H1 (cell line): Measurements from ENCODE around the gene DOCK11. TPM values are rescaled to one million over a fixed set of nuclear protein-coding genes. Genes with fewer than 3 reads are reported as not detected.

Source experiments
- CTCF ChIA-PET: fragments of 300-600 bp; sonication (Branson Sonifier 250); formaldehyde crosslinking; loops from one replicate; lab custom pipeline; 2021; ENCODE audit not compliant: partially characterized antibody; lab: Charles Lee
- POLR2A ChIA-PET: fragments of 300-600 bp; sonication (Branson Sonifier 250); formaldehyde crosslinking; loops from one replicate; lab custom pipeline; 2021; ENCODE audit warnings: inconsistent platforms; ENCODE audit not compliant: partially characterized antibody; lab: Charles Lee
- DNase-seq, 2 experiments: peaks; one replicate each; pipeline versions ENCODE4 v3.0.0 to v3.0.0-alpha.2; 2010 to 2022; ENCODE audit warnings: low spot score in 2 of 2, low read depth in 1 of 2, mixed read lengths in 1 of 2
- FAIRE-seq: peaks from 2 replicates; lab custom pipeline; 2011; peaks lifted over from hg19 to GRCh38; lab: Jason Lieb, UNC
- H2AFZ ChIP-seq: 2 replicates; pipeline ENCODE4 v1.8.1; 2012; ENCODE audit warnings: low read length, inconsistent platforms
- H2AK5ac ChIP-seq: 2 replicates; pipeline ENCODE4 v1.6.1; 2013; ENCODE audit warnings: low read depth, low read length
- H2BK120ac ChIP-seq: replicated peaks from 2 replicates; pipeline ENCODE3; 2013; ENCODE audit warnings: low read depth, low read length, inconsistent platforms
- H2BK12ac ChIP-seq: 2 replicates; pipeline ENCODE4 v1.6.1; 2013; ENCODE audit warnings: low read depth, low read length
- H2BK15ac ChIP-seq: 2 replicates; pipeline ENCODE4 v1.6.1; 2013; ENCODE audit warnings: low read length
- H2BK20ac ChIP-seq: 2 replicates; pipeline ENCODE4 v1.6.1; 2013; ENCODE audit warnings: low read length
- H2BK5ac ChIP-seq: 2 replicates; pipeline ENCODE4 v1.6.1; 2013; ENCODE audit warnings: low read depth, low read length
- H3K14ac ChIP-seq: 2 replicates; pipeline ENCODE4 v1.6.1; 2013; ENCODE audit warnings: inconsistent platforms; ENCODE audit not compliant: insufficient read length
- H3K18ac ChIP-seq: 2 replicates; pipeline ENCODE4 v1.6.1; 2013; ENCODE audit warnings: low read length; ENCODE audit errors: extremely low read depth
- H3K23ac ChIP-seq: 2 replicates; pipeline ENCODE4 v1.6.1; 2013; ENCODE audit warnings: inconsistent platforms; ENCODE audit not compliant: insufficient read length
- H3K23me2 ChIP-seq: 2 replicates; pipeline ENCODE4 v1.6.1; 2013; ENCODE audit warnings: low read depth, low read length
- H3K27ac ChIP-seq: 2 replicates; pipeline ENCODE4 v1.6.1; 2011; ENCODE audit warnings: low read depth, low read length, inconsistent platforms
- H3K27me3 ChIP-seq, 4 experiments: replicated peaks in 1 of 4; 1 replicate in 1 of 4; 2 replicates in 3 of 4; pipeline versions ENCODE4 v1.6.1 to v1.8.1; 2011 to 2013; ENCODE audit warnings: low read length in 3 of 4, mild to moderate bottlenecking in 3 of 4, inconsistent platforms in 2 of 4, mixed read lengths in 2 of 4, moderate library complexity in 1 of 4; ENCODE audit not compliant: control insufficient read depth in 3 of 4, insufficient read depth in 3 of 4; ENCODE audit errors: extremely low read depth in 1 of 4
- H3K36me3 ChIP-seq, 4 experiments: 2 replicates each; pipeline versions ENCODE4 v1.6.1 to v1.8.1; 2011 to 2013; ENCODE audit warnings: mild to moderate bottlenecking in 4 of 4, low read length in 3 of 4, moderate library complexity in 2 of 4, control low read depth in 1 of 4, inconsistent platforms in 1 of 4; ENCODE audit not compliant: insufficient read depth in 4 of 4, control insufficient read depth in 2 of 4
- H3K4ac ChIP-seq: replicated peaks from 2 replicates; pipeline ENCODE3; 2013; ENCODE audit warnings: low read length, low read depth, mixed read lengths, inconsistent platforms; ENCODE audit not compliant: insufficient read length
- H3K4me1 ChIP-seq, 4 experiments: replicated peaks in 1 of 4; 1 replicate in 1 of 4; 2 replicates in 3 of 4; pipeline versions ENCODE4 v1.6.1 to v1.8.1; 2011 to 2013; ENCODE audit warnings: low read length in 3 of 4, inconsistent platforms in 2 of 4, mixed read lengths in 1 of 4; ENCODE audit not compliant: insufficient read depth in 4 of 4, control insufficient read depth in 3 of 4
- H3K4me2 ChIP-seq, 2 experiments: 2 replicates each; pipeline versions ENCODE4 v1.6.1 to v1.8.1; 2011 to 2013; ENCODE audit warnings: low read depth in 2 of 2, low read length in 2 of 2, control low read depth in 1 of 2, inconsistent platforms in 1 of 2, mild to moderate bottlenecking in 1 of 2; ENCODE audit not compliant: insufficient read depth in 1 of 2
- H3K4me3 ChIP-seq, 4 experiments: fragments of 200-600, 300-600 bp in 1 of 4; sonication (generic), shearing (Covaris generic), sonication (Bioruptor Twin) in 1 of 4; 2 replicates each; pipeline versions ENCODE4 v1.5.1 to v1.8.1; 2011 to 2016; ENCODE audit warnings: low read length in 4 of 4, low read depth in 3 of 4, control low read depth in 2 of 4, inconsistent platforms in 2 of 4, mild to moderate bottlenecking in 2 of 4, mixed read lengths in 1 of 4, moderate library complexity in 1 of 4; ENCODE audit not compliant: insufficient read depth in 2 of 4; ENCODE audit errors: extremely low read depth in 1 of 4
- H3K56ac ChIP-seq: replicated peaks from 2 replicates; pipeline ENCODE3; 2013; ENCODE audit warnings: low read depth, mild to moderate bottlenecking, mixed read lengths, low read length, inconsistent platforms; ENCODE audit not compliant: insufficient read length
- H3K79me1 ChIP-seq: 2 replicates; pipeline ENCODE4 v1.6.1; 2013; ENCODE audit warnings: low read depth, low read length, control low read depth
- H3K79me2 ChIP-seq, 2 experiments: 2 replicates each; pipeline versions ENCODE4 v1.6.1 to v1.8.1; 2012 to 2013; ENCODE audit warnings: low read length in 2 of 2, mild to moderate bottlenecking in 2 of 2, inconsistent platforms in 1 of 2; ENCODE audit not compliant: insufficient read depth in 2 of 2, control insufficient read depth in 1 of 2
- H3K9ac ChIP-seq, 4 experiments: replicated peaks in 1 of 4; 1 replicate in 1 of 4; 2 replicates in 3 of 4; pipeline versions ENCODE4 v1.6.1 to v1.8.1; 2011 to 2013; ENCODE audit warnings: low read depth in 3 of 4, low read length in 3 of 4, control low read depth in 2 of 4, mild to moderate bottlenecking in 2 of 4, moderate library complexity in 2 of 4, inconsistent platforms in 1 of 4; ENCODE audit errors: extremely low read depth in 1 of 4
- H3K9me3 ChIP-seq, 2 experiments: 2 replicates each; pipeline versions ENCODE4 v1.6.1 to v1.8.1; 2012 to 2013; ENCODE audit warnings: mild to moderate bottlenecking in 2 of 2, moderate library complexity in 2 of 2, control low read depth in 1 of 2, inconsistent platforms in 1 of 2, low read depth in 1 of 2, low read length in 1 of 2, mixed read lengths in 1 of 2; ENCODE audit not compliant: insufficient read depth in 2 of 2
- H4K20me1 ChIP-seq, 2 experiments: replicated peaks in 1 of 2; 2 replicates each; pipeline versions ENCODE3 to v1.8.1; 2011 to 2013; ENCODE audit warnings: inconsistent platforms in 2 of 2, low read length in 2 of 2, mild to moderate bottlenecking in 1 of 2; ENCODE audit not compliant: insufficient read depth in 2 of 2, control insufficient read depth in 1 of 2
- H4K5ac ChIP-seq: 2 replicates; pipeline ENCODE4 v1.6.1; 2013; ENCODE audit warnings: low read length, low read depth, mixed read lengths, inconsistent platforms; ENCODE audit not compliant: insufficient read length
- H4K8ac ChIP-seq: 2 replicates; pipeline ENCODE4 v1.8.0; 2013; ENCODE audit warnings: mild to moderate bottlenecking, moderate library complexity, low read length, inconsistent platforms; ENCODE audit not compliant: insufficient read depth; ENCODE audit errors: extremely low read depth
- H4K91ac ChIP-seq: replicated peaks from 2 replicates; pipeline ENCODE3; 2013; ENCODE audit warnings: low read length, mixed read lengths, inconsistent platforms; ENCODE audit not compliant: insufficient read length
- BACH1 ChIP-seq: IDR thresholded peaks from 2 replicates; pipeline ENCODE4 v1.6.1; 2012; ENCODE audit warnings: low read length, improper control_type of control experiment
- BCL11A ChIP-seq, 2 experiments: IDR thresholded peaks; one replicate each; pipeline ENCODE4 v1.6.1; 2011; ENCODE audit warnings: low read depth in 2 of 2, low read length in 2 of 2, mild to moderate bottlenecking in 2 of 2
- CBX8 ChIP-seq: fragments of 300-800, 300-1000 bp; sonication (generic); IDR thresholded peaks from 2 replicates; pipeline ENCODE4 v1.7.1; 2016; ENCODE audit warnings: low read depth, low read length, borderline replicate concordance
- CTBP2 ChIP-seq: IDR thresholded peaks from 2 replicates; pipeline ENCODE4 v1.7.0; 2011; ENCODE audit warnings: borderline replicate concordance, mild to moderate bottlenecking, moderate library complexity, mixed read lengths, low read length; ENCODE audit not compliant: insufficient read depth, insufficient read length
- EP300 ChIP-seq, 2 experiments: IDR thresholded peaks; 1 replicate in 1 of 2; 2 replicates in 1 of 2; pipeline ENCODE4 v1.6.1; 2011 to 2012; ENCODE audit warnings: low read depth in 2 of 2, low read length in 2 of 2, mild to moderate bottlenecking in 2 of 2, borderline replicate concordance in 1 of 2, inconsistent platforms in 1 of 2, moderate library complexity in 1 of 2
- EZH2 ChIP-seq: fragments of 200-600 bp; sonication (generic); IDR thresholded peaks from 2 replicates; pipeline ENCODE4 v1.7.1; 2012; ENCODE audit warnings: low read depth, mild to moderate bottlenecking, moderate library complexity, low read length, inconsistent platforms; ENCODE audit not compliant: severe bottlenecking
- GTF2F1 ChIP-seq: IDR thresholded peaks from 2 replicates; pipeline ENCODE4 v1.6.1; 2012; ENCODE audit warnings: low read depth, low read length, improper control_type of control experiment, borderline replicate concordance
- MAFK ChIP-seq: IDR thresholded peaks from 2 replicates; pipeline ENCODE4 v1.6.1; 2012; ENCODE audit warnings: low read depth, mild to moderate bottlenecking, improper control_type of control experiment, low read length
- NRF1 ChIP-seq: IDR thresholded peaks from 2 replicates; pipeline ENCODE4 v1.6.1; 2011; ENCODE audit warnings: mild to moderate bottlenecking, low read depth, low read length, improper control_type of control experiment
- RNF2 ChIP-seq: fragments of 200-900, 300-1000 bp; sonication (generic); IDR thresholded peaks from 2 replicates; pipeline ENCODE4 v1.7.1; 2016; ENCODE audit warnings: borderline replicate concordance, low read depth, mild to moderate bottlenecking, antibody characterized with exemption, low read length; ENCODE audit not compliant: poor library complexity, severe bottlenecking; ENCODE audit errors: missing control alignments
- RXRA ChIP-seq: IDR thresholded peaks from 2 replicates; pipeline ENCODE4 v1.6.1; 2011; ENCODE audit warnings: low read depth, mild to moderate bottlenecking, low read length, moderate library complexity; ENCODE audit not compliant: insufficient read depth
- SIRT6 ChIP-seq: IDR thresholded peaks from one replicate; pipeline ENCODE4 v1.7.1; 2012; ENCODE audit warnings: low read length, inconsistent platforms
- SUZ12 ChIP-seq: fragments of 200-600 bp; sonication (generic); IDR thresholded peaks from 2 replicates; pipeline ENCODE4 v1.6.1; 2012; ENCODE audit warnings: mild to moderate bottlenecking, inconsistent platforms, low read length, moderate library complexity, mixed read lengths
- ZNF274 ChIP-seq: IDR thresholded peaks from 2 replicates; pipeline ENCODE4 v1.7.0; 2012; ENCODE audit warnings: low read length, borderline replicate concordance; ENCODE audit errors: extremely low read depth
- WGBS, 2 experiments: shearing (Covaris generic) in 1 of 2; methylation state at CpG; one replicate each; pipeline versions ENCODE4 v1.1.6 to v1.1.7; 2013 to 2015; ENCODE audit warnings: low lambda C conversion rate in 2 of 2, mixed read lengths in 2 of 2, inconsistent platforms in 1 of 2, low coverage in 1 of 2, missing lambda C conversion rate in 1 of 2; ENCODE audit not compliant: insufficient replicate concordance in 2 of 2, insufficient coverage in 1 of 2, insufficient read length in 1 of 2; ENCODE audit errors: extremely low coverage in 1 of 2, missing lambda C conversion rate in 1 of 2; 5-methylcytosine and 5-hydroxymethylcytosine counted together
- polyA plus RNA-seq, 7 experiments: library from polyadenylated mRNA; depleted of rRNA in 3 of 7; stranded (reverse) in 5 of 7; unstranded in 2 of 7; fragments of >200 nt in 5 of 7; fragments of 200-250 nt in 2 of 7; gene quantifications; 1 replicate in 5 of 7; 2 replicates in 1 of 7; 4 replicates in 1 of 7; pipeline versions ENCODE4 v1.2.1 to v1.2.3, GENCODE V29; 2011 to 2013; ENCODE audit warnings: missing spikeins in 2 of 7, mixed read lengths in 2 of 7
- total RNA-seq: library from RNA; stranded (reverse); fragmentation: NEBNext Ultra II Directional; extraction: Animal tissue kit (Norgen Biotek cat#: 25700); gene quantifications from 2 replicates; pipeline ENCODE4 v1.2.1, GENCODE V29; 2021

DOCK11 gene
- total and polyA plus RNA-seq, 2 of the 8 experiments (the other 6 are each of a cell fraction or from before 2014, with no cell fraction given): 4.9 to 12.0 TPM

- Histone ChIP-seq H2BK5ac (no peak overlapping the region), H3K23me2 (no peaks in the 10 kb centered on the region), H3K79me1 (no peaks in the 10 kb centered on the region), H3K4me3 (no peak overlapping the region), H3K9me3 (no peaks in the 10 kb centered on the region), H3K9ac (no peak overlapping the region), H3K79me2 (no peaks in the 10 kb centered on the region), H2BK15ac (no peak overlapping the region), H2AK5ac (no peak overlapping the region), H4K91ac (no peak overlapping the region), H3K36me3 (no peaks in the 10 kb centered on the region; a peak in 1 of 8 replicates), H2BK120ac (no peak overlapping the region), H3K4me1 (no peaks in the 10 kb centered on the region; a peak in 1 of 7 replicates), H3K14ac (no peak overlapping the region), H2BK12ac (no peak overlapping the region), H3K56ac (no peak overlapping the region), H3K4me2 (no peak overlapping the region), H3K23ac (no peak overlapping the region), H4K20me1 (no peaks in the 10 kb centered on the region), H2AFZ (no peak overlapping the region), H3K4ac (no peak overlapping the region), H3K27me3 (no peaks in the 10 kb centered on the region), H2BK20ac (no peak overlapping the region), H3K18ac (no peak overlapping the region), H4K8ac (no peak overlapping the region), H3K27ac (no peak overlapping the region), H4K5ac (no peak overlapping the region)
- POLR2A ChIA-PET: no interaction called here
- FAIRE-seq (peak; percentile 39), DNase-seq (no peak)
- 87% methylated on average over 3 of the region's 3 CpGs; no CpG with 5 or more reads in 1 of the 2 experiments for WGBS, 2 experiments
- CTCF ChIA-PET: interaction anchor here (2.2 kb wide), 1 partner anchor 12 kb away, joined by 7 read pairs; no protein-coding TSS in a partner anchor
- TF ChIP-seq BCL11A (IDR thresholded peaks at IDR 0.05; ENCODE audit: low read depth in 2 of 2, low read length in 2 of 2) (no peak), EZH2 (no peak), EP300 (IDR thresholded peaks at IDR 0.05; ENCODE audit: borderline replicate concordance in 1 of 2, low read depth in 2 of 2, low read length in 2 of 2) (no peak), MAFK (no peak), CBX8 (no peak), RNF2 (no peak), BACH1 (no peak), NRF1 (no peak), ZNF274 (no peak), RXRA (no peak), SUZ12 (no peak), CTBP2 (no peak), SIRT6 (no peak), GTF2F1 (no peak)
Observed at GRCh38 chrX:118588715-118589114, 93.1 kb downstream of the DOCK11 start.
